Suppressor macrophage treated with lipopolysaccharide for 1 hour (primary cell): ENCODE measurements around the gene CRYBB3.
"Not testable (repeated sequence)": the region's sequence is repeated elsewhere in the genome, so short reads cannot be mapped to it uniquely, and the experiment has no call there.

Experiments
- DNase-seq, 3 donors: peaks; one replicate each; pipeline ENCODE4 v3.0.0-alpha.2; 2020 to 2022

Gene CRYBB3

DNA sequence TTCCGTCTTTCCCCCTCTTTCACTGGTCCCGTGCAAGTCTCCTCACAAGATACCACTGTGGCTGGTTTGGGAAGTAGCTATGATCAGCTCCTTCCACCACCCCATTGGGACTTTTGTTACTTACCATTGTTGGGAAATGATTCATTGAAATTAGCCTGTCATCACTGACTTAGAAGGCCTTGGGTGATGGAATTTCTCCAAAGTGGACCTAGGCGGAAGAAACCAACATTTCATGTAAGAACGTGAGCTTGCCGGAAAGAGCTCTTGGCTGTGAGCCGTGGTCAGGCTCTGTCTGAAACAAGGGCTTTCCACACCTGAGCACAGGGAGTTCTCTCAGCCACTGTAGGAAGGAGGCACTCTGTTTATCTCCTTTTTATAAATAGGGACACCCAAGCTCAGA, 23.5 kb upstream of the CRYBB3 start:
- no peak for DNase-seq

- no peak for DNase-seq
These were observed 22.9 kb upstream of the CRYBB3 start for GRCh38 chr22:25176799-25177198.

- no peak for DNase-seq
These were observed 22.4 kb upstream of the CRYBB3 start for GRCh38 chr22:25177226-25177625.

DNA sequence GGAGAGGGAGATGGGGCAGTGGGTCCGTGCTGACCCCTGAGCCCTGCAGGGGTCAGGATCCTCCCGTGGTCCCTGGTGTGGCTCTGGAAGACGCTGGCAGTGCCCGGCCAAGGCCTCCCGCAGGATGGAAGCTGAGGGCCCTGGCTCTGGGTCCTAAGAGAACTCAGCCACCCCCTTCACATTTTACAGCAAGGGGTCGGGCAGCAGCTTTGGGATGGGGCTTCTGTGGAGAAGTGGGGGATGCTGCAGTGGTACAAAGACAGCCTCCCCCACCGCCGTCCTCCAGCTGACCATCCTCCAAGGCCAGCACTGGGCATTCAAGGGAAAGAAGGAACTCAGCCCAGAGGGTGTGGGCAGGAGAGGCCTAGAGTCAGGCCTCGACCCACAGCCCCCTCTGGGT, 21.8 kb upstream of the CRYBB3 start:
- no peak for DNase-seq

DNA sequence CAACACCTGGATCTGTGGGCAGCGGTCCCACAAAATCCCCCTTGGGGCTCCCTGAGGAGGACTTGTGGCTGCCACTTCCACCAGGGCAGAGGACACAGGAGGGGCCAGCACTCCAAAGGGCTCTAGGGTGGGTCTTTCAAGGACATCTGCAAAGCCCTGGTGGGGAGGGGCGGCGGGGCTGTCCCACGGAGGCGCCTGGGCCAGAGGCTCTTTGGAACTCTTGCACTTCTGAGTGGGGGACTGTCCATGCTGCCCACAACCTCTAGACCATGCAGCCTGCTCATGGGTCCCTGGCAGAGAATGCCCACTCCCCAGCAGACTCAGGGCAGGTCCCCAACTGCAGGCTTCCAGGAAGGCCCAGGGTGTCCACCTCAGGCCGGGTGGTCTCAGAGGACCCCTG, 21.3 kb upstream of the CRYBB3 start:
- DNase-seq: not testable (repeated sequence)

DNA sequence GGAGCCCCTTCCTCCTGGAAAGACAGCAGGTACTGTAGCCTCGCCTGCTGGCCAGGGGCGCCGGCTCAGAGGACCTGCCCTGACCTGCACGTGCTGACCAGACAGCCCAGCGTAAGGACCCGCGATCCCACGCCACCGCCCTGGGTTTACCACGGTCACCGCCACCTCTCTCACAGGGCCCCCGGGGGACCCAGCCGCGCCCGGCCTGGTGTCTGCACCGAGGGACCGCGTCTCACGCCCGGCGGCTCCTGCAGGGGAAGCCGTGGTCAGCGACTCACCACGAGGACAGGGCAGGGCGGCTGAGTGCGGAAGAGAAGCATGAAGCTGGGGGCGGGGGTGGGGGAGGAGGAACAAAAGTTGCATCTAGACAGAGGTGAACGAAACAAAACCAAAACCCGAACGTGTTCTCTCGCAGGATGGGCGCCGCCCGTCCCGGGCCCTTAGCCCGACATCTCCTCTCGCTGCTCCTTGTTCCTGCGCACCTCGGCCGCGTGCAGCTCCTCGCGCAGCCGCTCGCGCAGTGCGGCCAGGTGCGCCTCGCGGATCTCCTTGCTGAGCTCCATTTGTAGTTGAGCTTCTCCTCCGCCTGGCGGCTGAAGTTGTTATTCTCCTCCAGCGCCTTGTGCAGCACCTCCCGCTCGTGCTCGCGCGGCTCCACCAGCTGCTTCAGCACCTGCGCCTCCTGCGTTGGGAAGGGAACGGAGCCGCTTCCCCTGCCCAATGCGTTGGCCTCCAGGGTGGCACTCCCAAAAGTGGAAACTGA, 20.6 kb upstream of the CRYBB3 start:
- not testable (repeated sequence) for DNase-seq

DNA sequence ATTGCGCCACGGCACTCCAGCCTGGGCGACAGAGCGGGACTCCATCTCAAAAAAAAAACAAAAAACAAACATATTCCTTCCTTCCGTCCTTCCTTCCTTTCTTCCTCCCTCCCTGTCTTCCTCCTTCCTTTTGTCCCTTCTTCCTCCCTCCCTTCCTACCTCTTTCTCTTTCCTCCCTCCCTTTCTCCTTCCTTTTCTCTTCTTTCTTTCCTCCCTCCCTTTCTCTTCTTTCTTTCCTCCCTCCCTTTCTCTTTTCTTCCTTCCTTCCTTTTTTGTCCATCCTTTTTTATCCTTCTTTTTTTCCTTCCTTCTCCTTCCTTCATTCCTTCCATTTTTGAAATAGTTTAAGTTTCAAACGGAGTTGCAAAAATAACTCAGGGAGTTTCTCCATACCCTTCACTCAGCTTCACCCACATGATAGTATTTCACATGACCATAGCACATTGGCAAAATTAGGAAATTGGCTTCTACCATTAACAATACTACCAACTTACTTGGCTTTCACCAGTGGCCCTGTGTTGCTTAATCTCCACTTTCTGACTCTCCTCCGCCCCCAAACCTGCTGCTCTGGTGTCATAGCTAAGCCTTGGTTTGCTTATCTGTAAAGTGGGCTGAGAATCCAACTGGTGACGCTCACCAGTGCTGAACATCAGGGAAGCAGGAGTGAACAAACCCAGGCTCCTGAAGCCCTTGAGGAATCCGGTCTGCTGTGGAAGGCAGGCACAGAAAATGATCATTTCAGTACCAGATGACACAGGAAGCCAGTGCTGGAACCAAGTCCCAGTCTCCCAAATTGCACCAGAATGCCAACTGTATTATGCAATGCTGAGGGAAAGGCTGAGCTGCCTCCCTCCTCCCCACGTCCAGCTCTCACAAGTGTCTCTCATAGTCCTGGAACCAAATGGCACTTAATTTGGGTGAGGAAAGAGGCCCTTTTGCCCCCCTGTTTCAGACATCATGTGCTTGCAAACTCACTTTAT, 17.2 kb upstream of the CRYBB3 start:
- DNase-seq: peak in 2 of 3 donors; percentile 8 to 21

- DNase-seq: no peak
These were observed 15.6 kb upstream of the CRYBB3 start for GRCh38 chr22:25183949-25184619.

DNA sequence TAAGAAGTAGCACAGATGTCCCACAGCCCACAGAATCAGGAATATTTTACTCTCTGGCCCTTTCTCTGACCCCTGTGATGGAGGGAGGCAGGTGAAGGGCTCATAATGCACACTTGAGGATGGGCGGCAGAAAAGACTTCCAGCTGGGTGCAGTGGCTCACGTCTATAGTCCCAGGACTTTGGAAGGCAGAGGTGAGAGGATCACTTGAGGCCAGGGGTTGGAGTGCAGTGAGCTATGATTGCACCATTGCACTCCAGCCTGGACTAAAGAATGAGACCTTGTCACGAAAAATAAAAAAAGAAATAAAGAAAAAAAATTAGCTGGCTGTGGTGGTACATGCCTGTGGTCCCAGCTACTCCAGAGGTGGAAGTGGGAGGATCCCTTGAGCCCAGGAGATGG, 13.5 kb upstream of the CRYBB3 start:
- no peak for DNase-seq

DNA sequence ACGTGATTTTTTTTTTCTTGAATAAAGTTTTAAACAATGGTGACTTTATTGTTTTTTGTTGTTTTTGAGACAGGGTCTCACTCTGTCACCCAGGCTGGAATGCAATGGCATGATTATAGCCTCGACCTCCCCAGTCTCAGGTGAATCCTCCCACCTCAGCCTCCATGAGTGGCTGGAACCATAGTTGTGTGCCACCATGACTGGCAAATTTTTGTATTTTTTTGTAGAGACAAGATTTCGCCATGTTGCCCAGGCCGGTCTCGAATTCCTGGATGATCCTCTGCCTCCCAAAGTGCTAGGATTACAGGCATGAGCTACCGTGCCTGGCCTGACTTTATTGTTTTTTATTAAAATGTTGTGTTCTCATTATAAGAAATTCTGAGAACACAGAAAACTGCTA, 12.2 kb upstream of the CRYBB3 start:
- DNase-seq: no peak

DNA sequence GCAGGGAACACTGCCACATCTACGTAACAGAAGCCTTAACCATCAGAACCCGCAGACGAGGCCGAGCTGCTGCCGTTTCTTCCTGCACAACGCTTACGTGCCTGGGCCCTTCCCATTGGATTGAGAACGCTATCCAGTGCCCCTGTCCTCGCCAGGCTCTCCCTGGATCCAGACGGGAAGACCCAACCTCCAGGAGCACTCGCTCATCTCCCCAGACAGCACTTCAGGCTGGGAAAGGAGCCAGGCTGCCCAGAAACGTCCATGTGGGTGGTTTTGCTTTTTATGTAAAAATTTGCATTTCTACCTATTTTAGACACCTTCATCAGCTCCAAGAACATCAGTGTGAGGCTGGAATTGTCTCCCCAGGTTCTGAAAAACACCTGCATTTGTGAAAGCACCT, 7.3 kb upstream of the CRYBB3 start:
- DNase-seq: no peak

DNA sequence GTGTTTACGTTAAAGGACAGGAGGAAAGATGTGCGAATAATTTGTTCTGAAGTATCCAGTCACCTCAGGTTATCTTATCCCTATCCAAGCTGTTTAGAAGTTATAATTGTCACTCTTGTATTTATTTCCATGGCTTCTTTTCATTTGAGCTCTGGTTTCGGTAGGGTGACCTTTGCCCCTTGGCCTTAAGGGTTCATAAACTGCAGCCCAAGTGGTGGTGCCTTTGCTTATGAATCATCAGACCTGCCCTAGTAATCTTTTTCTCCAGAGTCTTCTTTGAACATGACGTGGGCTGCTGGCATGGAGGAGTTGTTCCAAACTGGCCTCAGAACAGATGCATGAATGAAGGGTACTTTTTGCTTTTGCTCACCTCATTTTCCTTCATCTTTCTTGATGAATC, 6.5 kb upstream of the CRYBB3 start:
- no peak for DNase-seq

DNA sequence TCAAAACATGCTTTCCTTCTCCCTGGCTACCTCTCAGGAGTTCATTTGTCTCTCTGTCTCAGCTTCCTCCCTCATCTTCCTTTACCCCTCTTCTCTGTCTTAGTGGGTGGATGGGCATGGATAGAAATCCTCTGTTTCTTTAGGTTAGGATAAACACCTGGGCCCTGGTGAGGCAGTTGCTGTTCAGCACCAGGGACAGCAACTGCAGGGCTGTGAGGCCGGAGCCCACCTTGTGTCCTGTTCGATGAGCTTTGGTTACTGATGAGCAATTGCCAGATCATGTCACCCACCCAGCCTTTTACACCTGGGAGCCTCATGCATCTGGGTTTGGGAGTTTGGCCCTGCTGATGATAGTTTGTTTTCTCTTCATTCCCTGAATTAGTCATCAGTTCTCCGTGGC, 6.1 kb upstream of the CRYBB3 start:
- no peak for DNase-seq

DNA sequence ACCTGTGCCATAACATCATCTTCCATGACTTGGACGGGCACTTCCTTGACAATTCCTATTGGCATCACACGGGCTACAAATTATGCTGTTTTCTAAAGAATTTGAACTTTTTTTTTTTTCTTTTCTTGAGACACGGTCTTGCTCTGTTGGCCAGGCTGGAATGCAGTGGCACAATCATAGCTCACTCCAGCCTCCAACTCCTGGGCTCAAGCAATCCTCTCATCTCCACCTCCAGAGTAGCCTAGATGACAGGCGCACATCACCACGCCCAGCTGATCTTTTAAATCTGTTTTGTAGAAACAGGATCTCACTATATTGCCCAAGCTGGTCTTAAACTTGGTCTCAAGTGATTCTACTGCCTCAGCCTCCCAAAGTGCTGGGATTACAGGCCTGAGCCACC, 3.3 kb upstream of the CRYBB3 start:
- no peak for DNase-seq

DNA sequence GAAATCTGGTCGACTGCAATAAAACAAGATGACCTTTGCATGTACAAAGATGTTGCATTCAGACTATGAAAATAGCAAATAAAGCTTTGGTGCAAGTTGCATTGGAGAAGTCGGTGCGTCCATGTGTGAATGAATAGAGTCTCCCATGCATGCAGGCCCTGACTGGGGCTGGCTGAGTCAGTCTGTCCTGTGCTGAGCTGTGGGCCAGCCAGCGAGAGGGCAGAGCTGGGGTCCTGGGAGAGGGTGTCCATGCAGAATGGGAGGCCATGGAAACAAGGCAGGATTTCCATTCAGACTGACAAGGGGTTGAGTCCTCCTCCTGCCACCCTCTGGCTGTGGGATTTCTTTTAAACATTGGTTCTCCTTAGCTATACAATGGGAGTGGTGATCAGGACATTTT, 2.3 kb upstream of the CRYBB3 start:
- DNase-seq: no peak

- DNase-seq: no peak
These were observed 1.3 kb downstream of the CRYBB3 start for GRCh38 chr22:25200967-25201366.

- DNase-seq: no peak
These were observed 2.1 kb downstream of the CRYBB3 start for GRCh38 chr22:25201557-25202273.

DNA sequence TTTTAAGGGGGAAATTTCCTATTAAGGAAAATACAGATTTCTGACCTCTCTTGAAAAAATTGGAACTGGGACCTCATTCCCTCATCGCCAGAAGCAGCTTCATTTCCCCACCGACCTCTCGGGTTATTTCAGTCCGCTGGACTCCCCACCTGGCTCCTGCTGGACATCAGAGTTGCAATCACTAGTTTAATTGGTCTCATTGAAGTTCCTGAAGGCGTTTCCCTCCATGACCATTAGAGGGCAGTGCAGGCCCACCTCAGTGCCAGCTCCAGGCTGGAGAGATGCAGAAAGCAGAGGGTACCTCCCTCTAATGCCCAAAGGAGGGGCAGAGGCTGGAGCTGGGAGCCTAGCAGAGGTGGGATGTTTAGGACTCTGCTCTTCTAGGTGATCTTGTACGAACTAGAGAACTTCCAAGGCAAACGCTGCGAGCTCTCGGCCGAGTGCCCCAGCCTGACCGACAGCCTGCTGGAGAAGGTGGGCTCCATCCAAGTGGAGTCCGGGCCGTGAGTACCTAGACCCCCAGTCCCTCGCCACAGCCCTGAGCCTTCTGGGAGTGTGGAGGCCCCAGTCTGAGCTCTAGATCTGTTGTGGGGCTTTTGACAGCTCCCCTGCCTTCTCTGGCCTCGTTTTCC, 2.7 kb downstream of the CRYBB3 start:
- DNase-seq: peak; percentile 63 to 74 (median 72)

DNA sequence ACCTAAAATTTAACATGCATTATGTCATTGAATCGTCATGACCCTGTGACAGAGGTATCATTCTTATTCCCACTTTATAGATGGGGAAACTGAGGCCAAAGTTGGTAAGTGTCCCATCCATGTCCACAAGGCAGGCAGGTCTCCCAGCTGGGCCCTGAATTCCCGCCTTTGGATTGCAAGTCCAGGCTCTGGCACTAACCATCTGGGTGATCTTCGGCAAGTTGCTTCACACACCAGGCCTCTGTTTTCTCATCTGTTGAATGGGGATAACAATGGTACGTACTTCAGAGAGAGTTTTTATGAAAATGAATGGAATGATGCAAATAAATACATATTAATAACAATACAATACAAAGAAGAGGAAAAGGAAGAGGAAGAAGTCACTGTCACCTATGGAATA, 3.4 kb downstream of the CRYBB3 start:
- DNase-seq: no peak

DNA sequence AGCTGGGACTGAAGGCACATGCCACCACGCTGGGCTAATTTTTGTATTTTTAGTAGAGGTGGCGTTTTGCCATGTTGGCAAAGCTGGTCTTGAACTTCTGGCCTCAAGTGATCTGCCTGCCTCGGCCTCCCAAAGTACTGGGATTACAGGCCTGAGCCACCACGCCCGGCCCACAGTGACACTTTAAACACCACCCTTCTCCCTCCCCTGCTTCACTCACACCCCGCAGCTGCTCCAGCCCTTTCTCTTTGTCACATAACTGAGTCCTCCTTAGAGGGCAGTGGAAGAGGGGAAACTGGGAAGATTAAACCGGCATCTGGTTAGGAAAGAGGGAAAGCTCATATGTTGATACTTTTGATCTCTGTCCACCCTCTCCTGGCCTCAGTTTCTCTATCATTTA, 4.9 kb downstream of the CRYBB3 start:
- DNase-seq: not testable (repeated sequence)

DNA sequence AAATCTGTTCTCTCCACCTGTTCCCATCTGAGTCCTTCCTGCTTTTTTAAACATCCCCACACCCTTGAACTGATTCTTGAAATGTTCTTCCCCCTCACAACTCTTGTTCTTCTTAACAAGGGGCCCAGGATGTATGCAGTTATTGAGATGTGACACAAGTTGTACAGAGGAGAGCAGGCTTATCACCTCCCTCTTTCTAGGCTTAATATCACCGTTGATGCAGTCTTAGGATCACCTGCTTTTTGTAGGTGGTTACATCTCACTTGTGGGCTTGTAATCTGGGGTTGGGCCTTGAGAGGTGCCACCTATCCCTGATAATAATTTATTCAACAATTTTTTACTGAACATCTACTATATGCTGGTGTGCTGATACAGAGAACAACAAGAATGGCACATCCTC, 6.2 kb downstream of the CRYBB3 start:
- DNase-seq: no peak

- no peak for DNase-seq
These were observed 7.3 kb downstream of the CRYBB3 start for GRCh38 chr22:25206998-25207397.
